GM12891 (cell line): ENCODE measurements around the gene SAP30BP.

Experiments used
- DNase-seq: peaks from one replicate; pipeline ENCODE4 v3.0.0; 2011; ENCODE audit warnings: low spot score; ENCODE audit not compliant: insufficient read length
- FAIRE-seq: peaks from 2 replicates; lab custom pipeline; 2011; peaks lifted over from hg19 to GRCh38; lab: Jason Lieb, UNC
- PAX5 ChIP-seq: IDR thresholded peaks from 2 replicates; pipeline ENCODE4 v1.6.1; 2011; ENCODE audit warnings: low read length, moderate library complexity, mild to moderate bottlenecking; ENCODE audit not compliant: insufficient read depth, severe bottlenecking
- POLR2A ChIP-seq: IDR thresholded peaks from 2 replicates; pipeline ENCODE4 v1.6.1; 2011; ENCODE audit warnings: low read depth, low read length, control low read depth
- POLR2AphosphoS5 ChIP-seq: IDR thresholded peaks from 2 replicates; pipeline ENCODE4 v1.6.1; 2011; ENCODE audit warnings: low read depth, low read length, control low read depth
- POU2F2 ChIP-seq: IDR thresholded peaks from 2 replicates; pipeline ENCODE4 v1.6.1; 2011; ENCODE audit warnings: low read depth, mild to moderate bottlenecking, control low read depth, low read length, moderate library complexity
- SPI1 ChIP-seq: IDR thresholded peaks from 2 replicates; pipeline ENCODE4 v1.6.1; 2011; ENCODE audit warnings: low read depth, low read length, control low read depth
- TAF1 ChIP-seq: IDR thresholded peaks from 2 replicates; pipeline ENCODE4 v1.6.1; 2011; ENCODE audit warnings: low read depth, low read length, control low read depth

SAP30BP gene

GRCh38 chr17:75626496-75627038 lies 40.6 kb upstream of the SAP30BP start:
- no peak for DNase-seq

GRCh38 chr17:75627094-75627493 lies 40.0 kb upstream of the SAP30BP start:
- no peak for DNase-seq
- FAIRE-seq = no peak
- no peak for TF ChIP-seq SPI1
- no peak for TF ChIP-seq POLR2AphosphoS5
- TF ChIP-seq POU2F2 = no peak
- no peak for TF ChIP-seq TAF1
- TF ChIP-seq PAX5 = no peak
- no peak for TF ChIP-seq POLR2A

More at GRCh38 chr17:75626496-75627038, 40.6 kb upstream of the SAP30BP start:
- FAIRE-seq = no peak
- no peak for TF ChIP-seq TAF1
- TF ChIP-seq POLR2A = no peak
- TF ChIP-seq POLR2AphosphoS5 = no peak
- no peak for TF ChIP-seq PAX5
- TF ChIP-seq POU2F2 = no peak
- no peak for TF ChIP-seq SPI1

- no peak for TF ChIP-seq POLR2AphosphoS5
- no peak for TF ChIP-seq PAX5
- no peak for TF ChIP-seq SPI1
- no peak for TF ChIP-seq POLR2A
- no peak for TF ChIP-seq TAF1
- no peak for TF ChIP-seq POU2F2
- DNase-seq = no peak
- no peak for FAIRE-seq
Observed at GRCh38 chr17:75628425-75628824, 38.7 kb upstream of the SAP30BP start.

- DNase-seq (no peak), FAIRE-seq (no peak)
- TF ChIP-seq POLR2A (no peak), POU2F2 (no peak), POLR2AphosphoS5 (no peak), PAX5 (no peak), TAF1 (no peak), SPI1 (no peak)
Observed at GRCh38 chr17:75629157-75629556, 38.0 kb upstream of the SAP30BP start.

GRCh38 chr17:75630071-75630917 lies 36.8 kb upstream of the SAP30BP start:
- DNase-seq (no peak), FAIRE-seq (no peak)
- TF ChIP-seq TAF1 = no peak
- no peak for TF ChIP-seq POLR2AphosphoS5
- no peak for TF ChIP-seq POU2F2
- TF ChIP-seq POLR2A = no peak
- no peak for TF ChIP-seq PAX5
- TF ChIP-seq SPI1 = no peak

- FAIRE-seq (no peak), DNase-seq (no peak)
- no peak for TF ChIP-seq POLR2AphosphoS5
- TF ChIP-seq TAF1 = no peak
- no peak for TF ChIP-seq SPI1
- no peak for TF ChIP-seq PAX5
- no peak for TF ChIP-seq POU2F2
- TF ChIP-seq POLR2A = no peak
Observed at GRCh38 chr17:75631353-75631752, 35.8 kb upstream of the SAP30BP start.

GRCh38 chr17:75632428-75632827 lies 34.7 kb upstream of the SAP30BP start:
- FAIRE-seq (no peak), DNase-seq (no peak)
- no peak for TF ChIP-seq POLR2AphosphoS5
- TF ChIP-seq POU2F2 = no peak
- TF ChIP-seq TAF1 = no peak
- no peak for TF ChIP-seq PAX5
- TF ChIP-seq SPI1 = no peak
- TF ChIP-seq POLR2A = no peak

- no peak for TF ChIP-seq TAF1
- TF ChIP-seq PAX5 = no peak
- no peak for TF ChIP-seq POU2F2
- TF ChIP-seq POLR2A = no peak
- no peak for TF ChIP-seq SPI1
- TF ChIP-seq POLR2AphosphoS5 = no peak
Observed at GRCh38 chr17:75632863-75633485, 34.2 kb upstream of the SAP30BP start, which contains the start of gene SMIM5. SMIM5 (plus strand) TSS chr17:75633434; CDS start chr17:75640202, 6,768 bp downstream.

GRCh38 chr17:75633486-75634375 lies 33.4 kb upstream of the SAP30BP start:
- DNase-seq = peak; percentile 91
- peak; percentile 54 for FAIRE-seq
- no peak for TF ChIP-seq POLR2A
- TF ChIP-seq TAF1 = no peak
- TF ChIP-seq POLR2AphosphoS5 = no peak
- TF ChIP-seq PAX5 = no peak
- TF ChIP-seq SPI1 = no peak

More at GRCh38 chr17:75632863-75633485, 34.2 kb upstream of the SAP30BP start, which contains the start of gene SMIM5:
- peak; percentile 88 for FAIRE-seq
- DNase-seq = peak; percentile 99
